Regular cardiac myocyte (primary cell): ENCODE measurements around the gene GPR87. TPM values are rescaled to one million over a fixed set of nuclear protein-coding genes. Genes with fewer than 3 reads are reported as not detected.

Source experiments
- total RNA-seq: library from RNA; depleted of rRNA; stranded (reverse); fragments of >200 nt; gene quantifications from 2 replicates; pipeline ENCODE4 v1.2.3, GENCODE V29; 2014

The GPR87 gene
- under 0.01 TPM in 2 replicates for total RNA-seq

DNA sequence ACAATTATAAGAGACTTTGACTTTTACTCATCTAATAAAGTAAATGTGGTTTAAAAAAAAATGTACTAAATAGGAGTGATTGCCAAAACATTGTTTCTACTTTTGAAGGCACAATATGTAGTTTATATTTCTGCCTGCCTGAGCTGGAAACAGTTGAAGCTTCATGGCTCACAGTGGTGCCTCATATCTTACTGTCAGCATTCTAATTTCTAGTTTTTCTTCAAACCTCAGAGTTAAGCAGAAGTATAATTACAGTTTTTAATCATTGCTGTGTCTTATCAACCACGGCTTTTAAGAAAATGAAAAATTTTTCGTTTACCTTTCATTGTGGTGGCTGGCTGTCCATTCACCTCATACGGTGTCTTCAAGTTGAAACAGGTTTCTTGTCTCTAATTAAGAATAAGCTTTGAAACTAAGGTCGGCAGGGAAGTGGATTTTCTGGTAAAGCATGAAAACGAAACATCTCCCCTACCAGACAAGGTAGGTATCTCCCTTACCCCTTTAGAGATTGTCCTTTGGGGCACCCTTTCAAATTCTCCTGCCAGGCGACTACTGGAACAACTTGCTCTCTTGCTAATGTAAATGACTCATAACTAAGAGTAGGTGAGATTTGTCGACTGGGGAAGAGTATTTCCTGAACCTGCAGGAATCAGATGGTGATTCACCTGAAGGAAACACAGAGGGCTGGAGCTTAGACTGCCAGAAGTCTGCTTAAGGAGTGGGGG, at the start of gene GPR87:
Gene GPR87 (minus strand): TSS at position 554 of the 725 bp plus-strand sequence. CDS start 16,720 bp downstream, outside the sequence.

GRCh38 chr3:151329363-151329762, 12.7 kb upstream of the GPR87 start, which contains the start of gene P2RY13:
TSS of gene P2RY13 (minus strand) at chr3:151329549. CDS start at chr3:151329528, 21 bp downstream.

GRCh38 chr3:151278230-151278629, 38.4 kb downstream of the GPR87 start, which contains the start of gene P2RY14:
TSS of gene P2RY14 (minus strand) at chr3:151278542. CDS start at chr3:151214316, 64,226 bp downstream.

Other genes with a start within 250 kb of the GPR87 start
- 0.19 and 0.28 TPM in 2 replicates for gene MED12L, start 231.2 kb downstream of the GPR87 start, total RNA-seq
- gene GPR171, start 113.6 kb downstream of the GPR87 start, total RNA-seq, result 0.28 TPM in 1 of 2 replicates, not detected in the other
- under 0.01 and 0.28 TPM in 2 replicates for gene P2RY14, start 38.3 kb downstream of the GPR87 start, total RNA-seq
- not detected in 2 replicates for gene P2RY13, start 12.7 kb upstream of the GPR87 start, total RNA-seq
- 0.28 TPM in 1 of 2 replicates, not detected in the other for gene P2RY12, start 67.9 kb upstream of the GPR87 start, total RNA-seq
- gene IGSF10, start 144.2 kb upstream of the GPR87 start, total RNA-seq, result under 0.01 and 0.19 TPM in 2 replicates